ENCODE results near the gene APMAP. TPM values are rescaled to one million over a fixed set of nuclear protein-coding genes. Genes with fewer than 3 reads are reported as not detected.

The APMAP gene
- total RNA-seq, 2 experiments from 2014 or later = 9.5 to 11.3 TPM

GRCh38 chr20:24960302-24960801 is 32.2 kb downstream of the APMAP start:
- Mint-ChIP-seq H3K27ac (peak overlapping the region; percentile 55), H3K9me3 (no peaks in the 10 kb centered on the region), H3K4me1 (ENCODE audit: low read depth) (peaks cover 4% of the 10 kb centered on the region), H3K36me3 (ENCODE audit: low read depth) (peaks cover 71% of the 10 kb centered on the region), H3K27me3 (no peaks in the 10 kb centered on the region), H3K4me3 (no peak overlapping the region)
- ATAC-seq (ENCODE audit: poor library complexity) (no peak), DNase-seq (peak in 1 of 14 experiments; percentile 30)
- Histone ChIP-seq H3K4me3 (ENCODE audit: low read length) (no peak overlapping the region), H3K4me1 (ENCODE audit: insufficient read depth, low read length) (peaks cover 52% of the 10 kb centered on the region), H3K9me3 (ENCODE audit: control insufficient read depth in 1 of 2, insufficient read depth in 1 of 2, low read length in 2 of 2) (no peaks in the 10 kb centered on the region), H3K27me3 (ENCODE audit: control insufficient read depth in 1 of 2, insufficient read depth in 2 of 2, low read length in 2 of 2) (no peaks in the 10 kb centered on the region), H3K36me3 (ENCODE audit: insufficient read depth, low read length) (peaks cover 76% of the 10 kb centered on the region), H3K27ac (ENCODE audit: low read depth in 1 of 2, low read length in 2 of 2) (peak overlapping the region; percentile 39 to 81)
- TF ChIP-seq, protein P1, sequence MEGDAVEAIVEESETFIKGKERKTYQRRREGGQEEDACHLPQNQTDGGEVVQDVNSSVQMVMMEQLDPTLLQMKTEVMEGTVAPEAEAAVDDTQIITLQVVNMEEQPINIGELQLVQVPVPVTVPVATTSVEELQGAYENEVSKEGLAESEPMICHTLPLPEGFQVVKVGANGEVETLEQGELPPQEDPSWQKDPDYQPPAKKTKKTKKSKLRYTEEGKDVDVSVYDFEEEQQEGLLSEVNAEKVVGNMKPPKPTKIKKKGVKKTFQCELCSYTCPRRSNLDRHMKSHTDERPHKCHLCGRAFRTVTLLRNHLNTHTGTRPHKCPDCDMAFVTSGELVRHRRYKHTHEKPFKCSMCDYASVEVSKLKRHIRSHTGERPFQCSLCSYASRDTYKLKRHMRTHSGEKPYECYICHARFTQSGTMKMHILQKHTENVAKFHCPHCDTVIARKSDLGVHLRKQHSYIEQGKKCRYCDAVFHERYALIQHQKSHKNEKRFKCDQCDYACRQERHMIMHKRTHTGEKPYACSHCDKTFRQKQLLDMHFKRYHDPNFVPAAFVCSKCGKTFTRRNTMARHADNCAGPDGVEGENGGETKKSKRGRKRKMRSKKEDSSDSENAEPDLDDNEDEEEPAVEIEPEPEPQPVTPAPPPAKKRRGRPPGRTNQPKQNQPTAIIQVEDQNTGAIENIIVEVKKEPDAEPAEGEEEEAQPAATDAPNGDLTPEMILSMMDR (IDR thresholded peaks at IDR 0.05) = no peak
- intact Hi-C loops (cut with DNase I, micrococcal nuclease) = loop anchor here in 1 of 2 experiments (10.0 kb wide), 1 partner anchor 326 kb away; no protein-coding TSS in a partner anchor
- ChIA-PET CTCF (no interaction called here), POLR2A (no interaction called here)

DNA sequence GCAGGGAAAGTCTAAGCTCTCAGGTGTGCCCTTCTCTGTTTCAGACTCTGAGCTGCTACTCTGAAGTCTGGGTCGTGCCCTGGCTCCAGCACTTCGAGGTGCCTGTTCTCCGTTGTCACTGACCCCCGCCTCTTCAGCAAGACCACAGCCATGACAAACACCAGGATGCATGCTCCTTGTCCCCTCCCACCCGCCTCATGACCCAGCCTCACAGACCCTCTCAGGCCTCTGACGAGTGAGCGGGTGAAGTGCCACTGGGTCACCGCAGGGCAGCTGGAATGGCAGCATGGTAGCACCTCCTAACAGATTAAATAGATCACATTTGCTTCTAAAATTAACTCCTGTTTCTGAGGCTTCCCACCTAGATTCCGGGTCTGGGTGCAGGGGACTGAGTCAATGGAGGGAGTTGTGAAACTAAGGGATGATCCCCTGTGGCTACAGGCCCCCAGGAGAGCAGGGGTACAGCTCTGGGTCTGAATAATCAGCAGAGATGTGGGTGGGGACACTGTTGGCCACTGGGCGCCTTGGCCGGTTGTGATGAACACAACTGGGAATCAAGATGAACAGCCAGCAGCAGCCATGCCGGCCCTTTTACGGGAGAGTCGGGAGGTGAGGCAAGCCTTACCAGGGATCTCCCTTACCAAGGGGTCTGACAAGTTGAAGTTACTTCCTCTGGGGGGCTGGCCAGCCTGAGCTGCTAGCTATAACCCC is 32.8 kb downstream of the APMAP start:
- Mint-ChIP-seq H3K4me3 (no peak overlapping the region), H3K4me1 (ENCODE audit: low read depth) (peaks cover 9% of the 10 kb centered on the region), H3K9me3 (no peaks in the 10 kb centered on the region), H3K36me3 (ENCODE audit: low read depth) (peaks cover 65% of the 10 kb centered on the region), H3K27me3 (no peaks in the 10 kb centered on the region), H3K27ac (peak overlapping the region; percentile 26)
- intact Hi-C loops (cut with DNase I, micrococcal nuclease) = loop anchor here in 1 of 2 experiments (10.0 kb wide), 1 partner anchor 325 kb away; no protein-coding TSS in a partner anchor
- ChIA-PET POLR2A (no interaction called here), CTCF (no interaction called here)
- ATAC-seq (ENCODE audit: poor library complexity) (no peak), DNase-seq (peak in 2 of 14 experiments; percentile 11 to 16)
- H3K27me3 ChIP-seq (ENCODE audit: control insufficient read depth in 1 of 2, insufficient read depth in 2 of 2, low read length in 2 of 2) = no peaks in the 10 kb centered on the region
- peaks cover 54% of the 10 kb centered on the region for H3K4me1 ChIP-seq (ENCODE audit: insufficient read depth, low read length)
- H3K9me3 ChIP-seq (ENCODE audit: control insufficient read depth in 1 of 2, insufficient read depth in 1 of 2, low read length in 2 of 2) = no peaks in the 10 kb centered on the region
- peak overlapping the region; percentile 39 to 81 for H3K27ac ChIP-seq (ENCODE audit: low read depth in 1 of 2, low read length in 2 of 2)
- TF ChIP-seq, protein P1 (IDR thresholded peaks at IDR 0.05) = no peak
- no peak overlapping the region for H3K4me3 ChIP-seq (ENCODE audit: low read length)
- H3K36me3 ChIP-seq (ENCODE audit: insufficient read depth, low read length) = peaks cover 73% of the 10 kb centered on the region

DNA sequence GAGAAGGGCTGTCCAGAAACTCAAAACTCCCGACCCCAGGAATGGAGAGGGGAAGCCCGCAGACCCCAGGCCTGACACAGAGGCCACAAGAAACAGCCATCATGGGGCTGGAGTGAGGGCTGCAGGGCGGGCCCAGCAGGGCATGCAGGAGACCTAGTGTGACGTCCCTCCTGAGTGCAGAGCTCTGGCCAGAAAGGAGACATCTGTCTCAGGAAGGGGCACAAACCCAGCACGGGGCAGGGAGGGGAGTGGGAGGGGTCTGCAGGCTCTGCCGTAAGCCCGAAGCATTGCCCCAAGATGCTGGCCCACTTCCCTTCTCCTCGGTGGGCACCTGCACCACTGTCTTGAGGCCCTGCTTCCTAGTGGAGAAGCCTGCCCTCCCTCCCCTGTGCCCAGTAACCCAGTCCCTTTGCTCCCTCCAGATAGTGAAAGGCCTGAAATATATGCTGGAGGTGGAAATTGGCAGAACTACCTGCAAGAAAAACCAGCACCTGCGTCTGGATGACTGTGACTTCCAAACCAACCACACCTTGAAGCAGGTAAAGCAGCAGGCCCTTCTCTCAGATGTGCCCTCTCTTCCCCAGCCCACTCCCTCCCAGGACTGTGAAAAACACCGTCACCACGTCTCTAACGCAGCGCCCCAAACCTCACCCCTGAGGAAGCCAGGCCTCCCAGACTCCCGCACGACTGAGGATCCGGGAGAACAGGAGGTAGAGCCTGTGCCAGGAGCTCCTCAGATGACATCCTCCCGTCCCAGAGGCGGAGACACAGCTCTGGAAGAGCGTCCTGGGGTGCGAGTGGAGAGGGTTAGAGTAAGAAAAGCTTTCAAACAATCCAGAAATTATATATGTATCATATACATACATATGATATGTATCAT is 33.8 kb downstream of the APMAP start:
- CTCF ChIA-PET = no interaction called here
- H3K4me1 ChIP-seq (ENCODE audit: insufficient read depth, low read length) = peaks cover 58% of the 10 kb centered on the region

More for the DNA sequence above, 33.8 kb downstream of the APMAP start:
- no peak for ATAC-seq (ENCODE audit: poor library complexity)
- peaks cover 57% of the 10 kb centered on the region for H3K36me3 Mint-ChIP-seq (ENCODE audit: low read depth)
- DNase-seq = peak in 2 of 14 experiments; percentile 8 to 23
- no peak overlapping the region for H3K4me3 Mint-ChIP-seq
- POLR2A ChIA-PET = no interaction called here
- Histone ChIP-seq H3K27me3 (ENCODE audit: control insufficient read depth in 1 of 2, insufficient read depth in 2 of 2, low read length in 2 of 2) (no peaks in the 10 kb centered on the region), H3K36me3 (ENCODE audit: insufficient read depth, low read length) (peaks cover 66% of the 10 kb centered on the region), H3K27ac (ENCODE audit: low read depth in 1 of 2, low read length in 2 of 2) (peak overlapping the region in 1 of 2 donors; percentile 29), H3K4me3 (ENCODE audit: low read length) (no peak overlapping the region), H3K9me3 (ENCODE audit: control insufficient read depth in 1 of 2, insufficient read depth in 1 of 2, low read length in 2 of 2) (no peaks in the 10 kb centered on the region)
- H3K4me1 Mint-ChIP-seq (ENCODE audit: low read depth) = peaks cover 11% of the 10 kb centered on the region
- no peaks in the 10 kb centered on the region for H3K9me3 Mint-ChIP-seq
- no peaks in the 10 kb centered on the region for H3K27me3 Mint-ChIP-seq
- TF ChIP-seq, protein P1 (IDR thresholded peaks at IDR 0.05) = no peak
- intact Hi-C loops (cut with DNase I, micrococcal nuclease) = no loop called here
- H3K27ac Mint-ChIP-seq = no peak overlapping the region
